Measurements from ENCODE around the gene NUMB. TPM values are rescaled to one million over a fixed set of nuclear protein-coding genes. Genes with fewer than 3 reads are reported as not detected.

NUMB gene
- total RNA-seq, 1 donor from 2014 or later: 60.7 TPM

DNA sequence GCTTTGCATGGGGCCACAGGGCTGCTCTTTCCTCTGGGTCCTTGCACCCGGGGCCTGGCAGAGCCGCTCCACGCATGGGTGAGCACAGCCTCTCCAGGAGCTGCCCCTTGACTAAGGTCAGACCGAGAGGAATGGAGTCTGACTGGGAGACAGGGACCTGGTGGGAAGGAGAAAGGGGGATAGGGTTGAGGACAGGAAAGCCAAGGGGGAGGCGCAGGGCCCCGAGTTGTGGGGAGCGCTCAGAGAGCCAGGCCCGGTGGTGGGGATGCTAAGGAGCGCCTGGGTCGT, 205.1 kb downstream of the NUMB start:
- Mint-ChIP-seq H3K9me3 (ENCODE audit: low read depth) (no peaks in the 10 kb centered on the region), H3K4me3 (ENCODE audit: unreplicated experiment) (no peak overlapping the region), H3K36me3 (ENCODE audit: low read depth) (no peaks in the 10 kb centered on the region), H3K4me1 (ENCODE audit: low read depth) (no peaks in the 10 kb centered on the region), H3K27ac (ENCODE audit: unreplicated experiment) (no peak overlapping the region), H3K27me3 (ENCODE audit: low read depth) (no peaks in the 10 kb centered on the region)
- DNase-seq (ENCODE audit: low spot score): no peak
- TF ChIP-seq, protein P1, sequence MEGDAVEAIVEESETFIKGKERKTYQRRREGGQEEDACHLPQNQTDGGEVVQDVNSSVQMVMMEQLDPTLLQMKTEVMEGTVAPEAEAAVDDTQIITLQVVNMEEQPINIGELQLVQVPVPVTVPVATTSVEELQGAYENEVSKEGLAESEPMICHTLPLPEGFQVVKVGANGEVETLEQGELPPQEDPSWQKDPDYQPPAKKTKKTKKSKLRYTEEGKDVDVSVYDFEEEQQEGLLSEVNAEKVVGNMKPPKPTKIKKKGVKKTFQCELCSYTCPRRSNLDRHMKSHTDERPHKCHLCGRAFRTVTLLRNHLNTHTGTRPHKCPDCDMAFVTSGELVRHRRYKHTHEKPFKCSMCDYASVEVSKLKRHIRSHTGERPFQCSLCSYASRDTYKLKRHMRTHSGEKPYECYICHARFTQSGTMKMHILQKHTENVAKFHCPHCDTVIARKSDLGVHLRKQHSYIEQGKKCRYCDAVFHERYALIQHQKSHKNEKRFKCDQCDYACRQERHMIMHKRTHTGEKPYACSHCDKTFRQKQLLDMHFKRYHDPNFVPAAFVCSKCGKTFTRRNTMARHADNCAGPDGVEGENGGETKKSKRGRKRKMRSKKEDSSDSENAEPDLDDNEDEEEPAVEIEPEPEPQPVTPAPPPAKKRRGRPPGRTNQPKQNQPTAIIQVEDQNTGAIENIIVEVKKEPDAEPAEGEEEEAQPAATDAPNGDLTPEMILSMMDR (IDR thresholded peaks at IDR 0.05): no peak

DNA sequence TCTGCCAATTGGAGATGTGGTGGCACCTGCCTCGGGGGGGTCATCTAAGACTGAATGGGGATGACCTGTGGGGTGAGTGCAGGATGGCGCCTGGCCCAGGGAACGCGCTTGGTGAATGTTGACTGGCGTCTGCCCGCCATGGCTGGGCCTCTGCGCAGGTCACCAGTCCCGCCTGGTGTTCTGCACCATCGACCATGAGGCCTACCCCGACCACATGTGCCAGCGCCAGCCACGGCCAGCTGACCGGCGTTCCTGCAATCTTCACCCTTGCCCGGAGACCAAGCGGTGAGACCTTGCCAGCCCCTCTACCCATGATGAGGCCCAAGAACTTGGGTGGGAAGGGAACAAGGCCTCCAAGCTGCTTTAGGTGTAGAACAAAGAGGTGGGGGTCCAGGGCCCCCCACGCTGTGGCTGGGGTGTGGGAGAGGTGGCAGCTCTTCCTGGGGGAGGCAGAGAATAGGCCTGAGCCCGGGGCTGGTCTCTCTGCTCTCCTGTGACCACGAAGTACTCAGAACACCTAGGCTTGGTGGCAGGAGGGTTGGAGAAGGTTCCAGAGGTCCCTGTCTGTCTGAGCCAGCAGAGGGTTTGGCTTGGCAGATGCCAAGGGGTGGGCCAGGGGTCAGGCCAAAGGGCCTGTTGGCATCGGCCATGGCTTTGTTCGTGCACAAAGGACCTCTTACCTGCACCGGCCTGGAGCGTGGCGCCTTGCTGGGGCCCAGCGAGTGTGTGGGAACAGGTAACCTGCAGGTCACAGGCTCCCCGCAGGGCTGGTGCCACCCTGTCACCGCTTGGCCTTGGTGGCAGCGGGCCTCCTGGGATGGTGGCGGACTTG, 205.6 kb downstream of the NUMB start:
- Mint-ChIP-seq H3K27ac (ENCODE audit: unreplicated experiment) (no peak overlapping the region), H3K27me3 (ENCODE audit: low read depth) (no peaks in the 10 kb centered on the region), H3K4me3 (ENCODE audit: unreplicated experiment) (no peak overlapping the region), H3K9me3 (ENCODE audit: low read depth) (no peaks in the 10 kb centered on the region), H3K36me3 (ENCODE audit: low read depth) (peaks cover 3% of the 10 kb centered on the region), H3K4me1 (ENCODE audit: low read depth) (peaks cover 4% of the 10 kb centered on the region)
- DNase-seq (ENCODE audit: low spot score): no peak
- TF ChIP-seq, protein P1 (IDR thresholded peaks at IDR 0.05): no peak

DNA sequence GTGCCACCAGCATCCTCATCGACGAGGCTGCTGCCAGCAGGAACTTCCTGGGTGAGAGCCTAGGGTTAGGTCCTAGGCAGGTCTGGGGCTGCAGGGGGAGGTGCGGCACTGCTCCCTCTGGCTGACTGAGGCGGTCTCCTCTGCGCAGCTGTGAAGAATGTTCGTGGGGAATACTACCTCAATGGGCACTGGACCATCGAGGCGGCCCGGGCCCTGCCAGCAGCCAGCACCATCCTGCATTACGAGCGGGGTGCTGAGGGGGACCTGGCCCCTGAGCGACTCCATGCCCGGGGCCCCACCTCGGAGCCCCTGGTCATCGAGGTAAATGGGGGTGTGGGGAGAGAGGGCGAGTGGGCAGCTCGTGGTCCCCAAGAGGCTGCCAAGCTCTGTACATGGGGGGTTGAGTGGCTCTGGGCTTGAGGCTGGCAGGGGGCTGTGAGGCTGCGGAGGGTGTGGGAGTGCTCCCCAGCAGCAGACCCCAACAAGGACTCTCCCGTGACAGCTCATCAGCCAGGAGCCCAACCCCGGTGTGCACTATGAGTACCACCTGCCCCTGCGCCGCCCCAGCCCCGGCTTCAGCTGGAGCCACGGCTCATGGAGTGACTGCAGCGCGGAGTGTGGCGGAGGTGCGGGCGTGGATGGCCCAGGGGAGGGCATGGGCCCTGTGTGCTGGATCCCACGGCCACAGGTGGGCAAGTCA, 206.7 kb downstream of the NUMB start:
- no peaks in the 10 kb centered on the region for H3K9me3 Mint-ChIP-seq (ENCODE audit: low read depth)
- peaks cover 7% of the 10 kb centered on the region for H3K36me3 Mint-ChIP-seq (ENCODE audit: low read depth)
- H3K27me3 Mint-ChIP-seq (ENCODE audit: low read depth): no peaks in the 10 kb centered on the region
- DNase-seq (ENCODE audit: low spot score): no peak
- TF ChIP-seq, protein P1 (IDR thresholded peaks at IDR 0.05): no peak
- no peak overlapping the region for H3K27ac Mint-ChIP-seq (ENCODE audit: unreplicated experiment)
- H3K4me3 Mint-ChIP-seq (ENCODE audit: unreplicated experiment): no peak overlapping the region
- peaks cover 7% of the 10 kb centered on the region for H3K4me1 Mint-ChIP-seq (ENCODE audit: low read depth)

GRCh38 chr14:73250781-73251500, 207.4 kb downstream of the NUMB start:
- no peak overlapping the region for H3K27ac Mint-ChIP-seq (ENCODE audit: unreplicated experiment)
- TF ChIP-seq, protein P1 (IDR thresholded peaks at IDR 0.05): no peak
- no peaks in the 10 kb centered on the region for H3K9me3 Mint-ChIP-seq (ENCODE audit: low read depth)
- H3K4me1 Mint-ChIP-seq (ENCODE audit: low read depth): peaks cover 10% of the 10 kb centered on the region
- no peak for DNase-seq (ENCODE audit: low spot score)
- H3K27me3 Mint-ChIP-seq (ENCODE audit: low read depth): no peaks in the 10 kb centered on the region
- peaks cover 7% of the 10 kb centered on the region for H3K36me3 Mint-ChIP-seq (ENCODE audit: low read depth)
- H3K4me3 Mint-ChIP-seq (ENCODE audit: unreplicated experiment): no peak overlapping the region

GRCh38 chr14:73250317-73250713, 208.0 kb downstream of the NUMB start:
- Mint-ChIP-seq H3K27me3 (ENCODE audit: low read depth) (no peaks in the 10 kb centered on the region), H3K4me3 (ENCODE audit: unreplicated experiment) (no peak overlapping the region), H3K36me3 (ENCODE audit: low read depth) (peaks cover 7% of the 10 kb centered on the region), H3K4me1 (ENCODE audit: low read depth) (peaks cover 10% of the 10 kb centered on the region), H3K9me3 (ENCODE audit: low read depth) (no peaks in the 10 kb centered on the region), H3K27ac (ENCODE audit: unreplicated experiment) (no peak overlapping the region)
- TF ChIP-seq, protein P1 (IDR thresholded peaks at IDR 0.05): no peak
- DNase-seq (ENCODE audit: low spot score): no peak

All from chondrocyte (in vitro differentiated cells).